Aorta (tissue), 5 donors: Measurements from ENCODE around the gene ZDHHC16. TPM values are rescaled to one million over a fixed set of nuclear protein-coding genes. Genes with fewer than 3 reads are reported as not detected.

Experiments
- ATAC-seq: fragments of 200-7000 bp; cut with Tn5 transposase; one replicate; pipeline ENCODE4 v1.9.1; 2022; ENCODE audit warnings: moderate library complexity; ENCODE audit not compliant: low FRiP score
- DNase-seq, 2 donors: peaks; one replicate each; pipeline ENCODE4 v3.0.0-alpha.2; 2020
- H3K27ac ChIP-seq, 2 donors: one replicate each; pipeline ENCODE4 v1.5.1; 2013; ENCODE audit warnings: low read length in 2 of 2, mild to moderate bottlenecking in 2 of 2, moderate library complexity in 2 of 2, control low read depth in 1 of 2, inconsistent platforms in 1 of 2, low read depth in 1 of 2
- H3K27me3 ChIP-seq, 2 donors: one replicate each; pipeline ENCODE4 v1.6.1; 2013; ENCODE audit warnings: control low read depth in 1 of 2, low read length in 1 of 2, mild to moderate bottlenecking in 1 of 2, moderate library complexity in 1 of 2; ENCODE audit not compliant: insufficient read depth in 2 of 2, control insufficient read depth in 1 of 2
- H3K36me3 ChIP-seq, 2 donors: one replicate each; pipeline ENCODE4 v1.6.1; 2013; ENCODE audit warnings: control low read depth in 1 of 2, low read length in 1 of 2, mild to moderate bottlenecking in 1 of 2; ENCODE audit not compliant: insufficient read depth in 2 of 2, control insufficient read depth in 1 of 2
- H3K4me1 ChIP-seq, 2 donors: one replicate each; pipeline ENCODE4 v1.6.1; 2013; ENCODE audit warnings: low read length in 2 of 2, control low read depth in 1 of 2, mild to moderate bottlenecking in 1 of 2, moderate library complexity in 1 of 2; ENCODE audit not compliant: insufficient read depth in 2 of 2, control insufficient read depth in 1 of 2
- H3K4me3 ChIP-seq, 2 donors: one replicate each; pipeline ENCODE4 v1.5.1; 2013; ENCODE audit warnings: low read length in 2 of 2, control low read depth in 1 of 2, mild to moderate bottlenecking in 1 of 2
- H3K9me3 ChIP-seq: one replicate; pipeline ENCODE4 v1.6.1; 2013; ENCODE audit warnings: mild to moderate bottlenecking, low read length; ENCODE audit not compliant: control insufficient read depth
- WGBS, 2 donors: extraction: QIAGEN DNeasy Blood & Tissue Kit; methylation state at CpG; one replicate each; pipeline ENCODE4 v1.1.7; 2013; 5-methylcytosine and 5-hydroxymethylcytosine counted together
- intact Hi-C, 2 donors: fragments of 100-400 bp; cut with DNase I; formaldehyde crosslinking; loops; one replicate each; pipeline versions ENCODE4 v1.14.2 to v1.15.0; 2022
- polyA plus RNA-seq, 2 donors: library from polyadenylated mRNA; stranded (reverse); fragments of 200-250 nt; gene quantifications; one replicate each; pipeline ENCODE4 v1.2.3, GENCODE V29; 2013
- total RNA-seq, 2 donors: library from RNA; stranded (reverse); fragmentation: NEBNext Ultra II Directional; extraction: Animal tissue kit (Norgen Biotek cat#: 25700); gene quantifications; one replicate each; pipeline ENCODE4 v1.2.1, GENCODE V29; 2021
- donor health status: healthy with polysubstance abuse.
- donor health status: Bipolar disorder and iron deficiency.
- donor health status: DM: no; HTN: no; CAD: no.
- donor health status: DM: no; HTN: no; CAD: no.
- donor health status: DM: yes; HTN: yes; CAD: no.

The ZDHHC16 gene
- total and polyA plus RNA-seq, 4 donors = 17.8 to 35.6 (median 28.7) TPM

DNA sequence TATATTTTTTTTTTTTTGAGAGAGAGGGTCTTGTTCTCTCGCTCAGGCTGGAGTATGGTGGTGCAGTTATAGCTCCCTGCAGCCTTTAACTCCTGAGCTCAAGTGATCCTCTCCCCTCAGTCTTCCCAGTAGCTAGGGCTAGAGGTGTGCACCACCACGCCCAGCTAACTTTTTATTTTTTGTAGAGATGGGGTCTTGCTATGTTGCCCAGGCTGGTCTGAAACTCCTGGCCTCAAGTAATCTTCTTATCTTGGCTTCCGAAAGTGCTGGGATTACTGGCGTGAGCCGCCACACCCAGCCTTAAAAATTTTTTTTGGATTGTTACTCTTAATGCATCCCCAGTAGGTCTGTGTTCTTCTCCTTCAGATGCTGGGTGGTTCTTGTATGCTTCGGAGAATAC lies 56.9 kb downstream of the ZDHHC16 start:
- WGBS, 2 donors = 93 to 95% methylated on average over 6 of the region's 6 CpGs
- ATAC-seq (no peak), DNase-seq (no peak)
- intact Hi-C loops = no loop called here
- H3K27me3 ChIP-seq = no peaks in the 10 kb centered on the region
- no peak overlapping the region for H3K4me3 ChIP-seq
- no peak overlapping the region for H3K27ac ChIP-seq
- peaks cover 0 to 1% of the 10 kb centered on the region in 2 donors for H3K4me1 ChIP-seq
- no peaks in the 10 kb centered on the region for H3K36me3 ChIP-seq
- no peaks in the 10 kb centered on the region for H3K9me3 ChIP-seq

GRCh38 chr10:97503406-97503805 lies 57.4 kb downstream of the ZDHHC16 start:
- ATAC-seq (no peak), DNase-seq (peak; percentile 35 to 54)
- H3K27me3 ChIP-seq = no peaks in the 10 kb centered on the region
- no peak overlapping the region for H3K27ac ChIP-seq
- no peaks in the 10 kb centered on the region for H3K9me3 ChIP-seq
- WGBS, 2 donors = 26 to 29% methylated on average over 3 of the region's 3 CpGs
- peaks cover 0 to 1% of the 10 kb centered on the region in 2 donors for H3K4me1 ChIP-seq
- no peaks in the 10 kb centered on the region for H3K36me3 ChIP-seq
- H3K4me3 ChIP-seq = no peak overlapping the region
- intact Hi-C loops = no loop called here

- intact Hi-C loops = no loop called here
- 83 to 88% methylated on average over 1 of the region's 1 CpG for WGBS, 2 donors
- H3K9me3 ChIP-seq = no peaks in the 10 kb centered on the region
These were observed 59.2 kb downstream of the ZDHHC16 start for GRCh38 chr10:97505152-97505551.

DNA sequence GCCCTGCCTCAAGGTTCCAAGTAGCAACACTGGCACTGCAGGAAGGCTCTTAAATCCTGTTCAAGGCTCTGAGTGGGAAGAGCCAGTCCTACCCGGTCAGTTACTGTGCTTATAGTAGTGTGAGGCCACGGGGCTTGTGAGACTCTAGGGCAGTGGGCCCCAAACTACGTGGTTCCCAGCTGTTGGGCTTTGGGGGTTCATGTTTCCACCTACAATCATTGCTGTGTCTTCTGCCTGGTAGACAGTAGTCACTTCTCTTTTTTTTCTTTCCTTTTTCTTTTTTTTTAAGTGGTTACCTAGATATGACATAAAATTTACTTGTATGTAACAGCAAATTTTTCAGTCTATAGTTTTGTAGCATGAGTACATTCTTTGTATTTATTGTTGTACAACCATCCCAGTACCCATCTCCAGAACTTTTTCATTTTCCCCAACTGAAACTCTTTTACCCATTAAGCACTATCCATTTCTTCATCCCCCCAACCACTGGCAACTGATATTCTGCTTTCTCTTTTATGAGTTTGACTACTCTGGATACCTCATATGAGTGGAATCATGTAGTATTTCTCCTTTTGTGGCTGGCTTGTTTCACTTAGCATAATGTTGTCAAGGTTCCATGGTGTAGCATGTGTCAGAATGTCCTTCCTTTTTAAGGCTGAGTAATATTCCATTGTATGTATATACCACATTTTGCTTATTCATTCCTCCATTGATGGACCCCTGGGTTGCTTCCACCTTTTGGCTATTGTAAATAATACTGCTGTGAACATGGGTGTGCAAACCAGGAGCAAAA lies 60.4 kb downstream of the ZDHHC16 start:
- ATAC-seq (no peak), DNase-seq (no peak)
- intact Hi-C loops = no loop called here
- Histone ChIP-seq H3K4me1 (peaks cover 0 to 1% of the 10 kb centered on the region in 2 donors), H3K4me3 (no peak overlapping the region), H3K27me3 (no peaks in the 10 kb centered on the region), H3K27ac (no peak overlapping the region), H3K9me3 (no peaks in the 10 kb centered on the region), H3K36me3 (no peaks in the 10 kb centered on the region)
- WGBS, 2 donors = 89 to 90% methylated on average over 3 of the region's 3 CpGs

More at GRCh38 chr10:97505152-97505551, 59.2 kb downstream of the ZDHHC16 start:
- H3K4me3 ChIP-seq = no peak overlapping the region
- H3K36me3 ChIP-seq = no peaks in the 10 kb centered on the region
- peaks cover 0 to 1% of the 10 kb centered on the region in 2 donors for H3K4me1 ChIP-seq
- DNase-seq (no peak), ATAC-seq (no peak)
- no peaks in the 10 kb centered on the region for H3K27me3 ChIP-seq
- H3K27ac ChIP-seq = no peak overlapping the region

Other genes starting within 250 kb of the ZDHHC16 start
- 1 to 10 TPM; 9.0 to 9.4 TPM for gene ARHGAP19, start 153.5 kb upstream of the ZDHHC16 start, total RNA-seq
- gene ARHGAP19, start 153.5 kb upstream of the ZDHHC16 start, polyA plus RNA-seq = 10 to 100 TPM in 1 of 2 donors, 1 to 10 TPM in 1; 1.8 to 12.8 TPM
- gene FRAT1, start 126.9 kb upstream of the ZDHHC16 start, total RNA-seq = 1 to 10 TPM; 2.4 to 4.5 TPM
- 1 to 10 TPM; 1.5 TPM for gene FRAT1, start 126.9 kb upstream of the ZDHHC16 start, polyA plus RNA-seq
- 1 to 10 TPM; 5.5 to 8.6 TPM for gene FRAT2, start 111.4 kb upstream of the ZDHHC16 start, total RNA-seq
- gene FRAT2, start 111.4 kb upstream of the ZDHHC16 start, polyA plus RNA-seq = 1 to 10 TPM; 3.0 to 7.0 TPM
- 10 to 100 TPM; 25.1 to 31.9 TPM for gene RRP12, start 44.8 kb upstream of the ZDHHC16 start, total RNA-seq
- gene RRP12, start 44.8 kb upstream of the ZDHHC16 start, polyA plus RNA-seq = 10 to 100 TPM in 1 of 2 donors, 1 to 10 TPM in 1; 6.4 to 10.7 TPM
- gene PGAM1, start 20.0 kb upstream of the ZDHHC16 start, total RNA-seq = 100 to 1,000 TPM; 145 to 148 TPM
- gene PGAM1, start 20.0 kb upstream of the ZDHHC16 start, polyA plus RNA-seq = 100 to 1,000 TPM; 134 to 189 TPM
- 10 to 100 TPM; 25.6 to 27.2 TPM for gene EXOSC1, start 169 bp upstream of the ZDHHC16 start, total RNA-seq
- gene EXOSC1, start 169 bp upstream of the ZDHHC16 start, polyA plus RNA-seq = 10 to 100 TPM; 39.4 to 41.9 TPM
- 10 to 100 TPM; 34.3 to 63.8 TPM for gene MMS19, start 52.2 kb downstream of the ZDHHC16 start, total RNA-seq
- 10 to 100 TPM; 16.2 to 73.4 TPM for gene MMS19, start 52.2 kb downstream of the ZDHHC16 start, polyA plus RNA-seq
- 10 to 100 TPM; 15.1 to 15.8 TPM for gene UBTD1, start 52.7 kb downstream of the ZDHHC16 start, total RNA-seq
- gene UBTD1, start 52.7 kb downstream of the ZDHHC16 start, polyA plus RNA-seq = 10 to 100 TPM; 10.1 to 18.9 TPM
- under 1 TPM; 0.39 to 0.78 TPM for gene ANKRD2, start 126.6 kb downstream of the ZDHHC16 start, total RNA-seq
- gene ANKRD2, start 126.6 kb downstream of the ZDHHC16 start, polyA plus RNA-seq = 1 to 10 TPM; 1.4 to 3.1 TPM
- gene HOGA1, start 138.2 kb downstream of the ZDHHC16 start, total RNA-seq = 1 to 10 TPM; 1.9 to 4.6 TPM
- 1 to 10 TPM; 3.9 to 4.0 TPM for gene HOGA1, start 138.2 kb downstream of the ZDHHC16 start, polyA plus RNA-seq
- under 1 TPM; 0.29 to 0.42 TPM for gene C10orf62, start 143.5 kb downstream of the ZDHHC16 start, total RNA-seq
- gene C10orf62, start 143.5 kb downstream of the ZDHHC16 start, polyA plus RNA-seq = under 1 TPM in 1 of 2 donors, not detected in 1; 0.54 TPM
- gene MORN4, start 187.3 kb downstream of the ZDHHC16 start, total RNA-seq = 1 to 10 TPM; 1.4 to 6.6 TPM
- gene MORN4, start 187.3 kb downstream of the ZDHHC16 start, polyA plus RNA-seq = 1 to 10 TPM; 4.5 to 8.8 TPM
- gene PI4K2A, start 194.5 kb downstream of the ZDHHC16 start, total RNA-seq = 10 to 100 TPM; 14.2 to 16.7 TPM
- gene PI4K2A, start 194.5 kb downstream of the ZDHHC16 start, polyA plus RNA-seq = 10 to 100 TPM in 1 of 2 donors, 1 to 10 TPM in 1; 6.5 to 10.0 TPM
- gene AVPI1, start 241.1 kb downstream of the ZDHHC16 start, total RNA-seq = 10 to 100 TPM; 17.1 to 18.3 TPM
- 10 to 100 TPM; 12.4 to 15.1 TPM for gene AVPI1, start 241.1 kb downstream of the ZDHHC16 start, polyA plus RNA-seq